Stimulated activated CD8-positive, alpha-beta memory T cell treated with anti-CD3 and anti-CD28 coated beads, Interleukin-2, amount 100 ng/mL, for 48 hours (primary cell): ENCODE data around the gene CFAP100.

Source experiments
- DNase-seq, 2 donors: peaks; one replicate each; pipeline ENCODE4 v3.0.0-alpha.2; 2020; ENCODE audit warnings: low read depth in 2 of 2

CFAP100 gene

GRCh38 chr3:126421573-126422119 lies 26.9 kb downstream of the CFAP100 start:
- DNase-seq = no peak

DNA sequence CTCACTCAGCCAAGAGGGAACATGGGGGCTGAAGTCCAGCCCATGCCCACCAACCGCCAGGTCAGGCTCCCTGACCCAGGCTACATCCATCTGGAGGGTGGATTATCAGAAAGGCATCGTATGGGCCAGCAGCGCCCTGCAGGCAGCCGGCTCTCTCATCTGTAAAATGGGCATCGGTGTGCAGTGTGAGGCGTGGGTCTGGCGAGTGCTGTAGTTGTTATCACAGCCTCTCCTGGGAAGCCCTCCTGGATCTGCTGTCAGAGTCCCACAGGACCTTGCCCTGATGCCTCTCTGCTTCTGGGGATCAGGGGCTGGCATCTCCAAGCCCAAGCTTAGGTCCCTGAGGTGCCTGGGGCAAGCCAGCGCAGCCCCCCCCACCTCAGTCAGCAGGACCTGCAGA lies 27.4 kb downstream of the CFAP100 start:
- no peak for DNase-seq

DNA sequence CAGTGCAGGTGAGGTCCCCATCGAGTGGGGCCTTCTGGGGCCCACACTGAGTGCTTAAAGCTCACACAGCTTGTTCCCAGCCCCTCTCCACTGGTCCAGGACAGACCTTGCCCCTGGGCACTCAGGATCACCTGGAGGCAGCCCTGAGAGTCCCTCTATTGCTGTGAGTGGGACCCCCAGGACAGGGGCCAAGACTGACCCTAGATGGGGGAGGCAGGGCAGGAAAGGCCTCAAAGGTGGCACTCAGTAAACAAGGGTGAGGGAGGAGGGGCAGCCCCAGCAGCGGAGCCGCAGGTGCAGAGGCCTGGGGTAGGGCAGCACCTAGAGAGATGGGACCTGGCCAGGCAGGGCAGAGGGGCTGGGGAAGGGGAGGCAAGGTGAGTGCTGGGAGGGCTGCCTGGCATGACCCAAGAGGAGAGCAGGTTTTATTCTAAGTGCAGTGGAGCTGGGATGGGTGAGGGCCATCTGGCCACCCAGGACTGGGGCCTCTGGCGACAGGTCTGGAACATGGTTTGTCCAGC lies 27.9 kb downstream of the CFAP100 start:
- no peak for DNase-seq

GRCh38 chr3:126423191-126424038 lies 28.7 kb downstream of the CFAP100 start:
- DNase-seq = no peak

- no peak for DNase-seq
Measured at GRCh38 chr3:126424039-126424717, 29.5 kb downstream of the CFAP100 start.

- DNase-seq = no peak
Measured at GRCh38 chr3:126424751-126425150, 30.0 kb downstream of the CFAP100 start.

- DNase-seq = no peak
Measured at GRCh38 chr3:126431103-126431534, 36.4 kb downstream of the CFAP100 start.

GRCh38 chr3:126432361-126433104 lies 37.8 kb downstream of the CFAP100 start:
- DNase-seq = no peak

DNA sequence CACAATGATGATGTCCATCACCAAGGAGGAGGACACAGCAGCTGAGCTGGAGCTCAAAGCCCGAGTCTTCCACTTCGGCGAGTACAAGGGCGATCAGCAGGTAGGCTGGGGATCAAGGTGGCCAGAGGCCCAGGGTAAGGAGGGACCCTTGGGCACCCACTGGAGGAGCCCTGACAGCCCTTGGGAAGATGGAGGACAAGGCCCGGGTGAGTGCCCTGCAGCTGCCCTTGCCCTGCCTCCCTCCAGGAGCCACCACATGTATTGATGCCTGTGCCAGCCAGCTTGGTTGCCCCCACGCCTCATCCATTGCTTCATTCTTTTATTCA lies 38.4 kb downstream of the CFAP100 start:
- DNase-seq = no peak

DNA sequence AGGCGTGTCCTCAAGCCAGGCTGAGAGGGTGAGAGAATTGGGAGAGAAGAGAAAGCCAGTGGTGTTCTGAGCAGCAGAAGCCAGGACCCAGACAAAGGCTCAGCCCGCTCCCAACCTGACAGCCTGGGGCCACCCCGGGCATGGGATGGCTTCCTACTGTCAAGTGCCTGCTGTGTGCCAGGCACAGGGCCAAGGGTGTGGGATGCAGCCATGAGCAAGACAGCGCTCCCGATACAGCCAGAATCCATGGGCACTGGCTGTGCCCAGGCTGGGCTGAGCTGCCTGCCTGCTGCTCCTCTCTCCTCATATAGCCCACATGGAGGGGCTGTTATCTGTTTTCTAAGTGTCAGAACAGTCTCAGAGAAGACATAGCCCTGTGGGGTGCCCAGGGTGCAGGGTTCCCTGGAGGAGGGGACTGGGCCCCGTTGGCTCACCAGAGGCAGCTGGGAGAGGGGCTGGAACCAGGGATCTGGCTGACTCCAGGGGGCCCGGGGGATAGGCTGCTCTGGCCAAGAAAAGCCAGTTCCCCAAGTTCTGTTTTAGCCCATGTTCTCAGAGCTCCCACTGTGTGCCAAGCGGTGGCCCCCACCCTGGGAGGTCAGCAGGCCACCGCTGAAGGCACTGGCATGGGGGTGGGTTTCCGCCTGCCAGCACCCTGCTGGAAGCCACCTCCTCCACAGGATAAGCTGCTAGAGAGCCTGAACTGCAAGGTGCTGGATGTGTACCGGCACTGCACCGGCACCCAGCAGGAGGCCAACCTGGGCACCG lies 39.0 kb downstream of the CFAP100 start:
- DNase-seq = no peak

DNA sequence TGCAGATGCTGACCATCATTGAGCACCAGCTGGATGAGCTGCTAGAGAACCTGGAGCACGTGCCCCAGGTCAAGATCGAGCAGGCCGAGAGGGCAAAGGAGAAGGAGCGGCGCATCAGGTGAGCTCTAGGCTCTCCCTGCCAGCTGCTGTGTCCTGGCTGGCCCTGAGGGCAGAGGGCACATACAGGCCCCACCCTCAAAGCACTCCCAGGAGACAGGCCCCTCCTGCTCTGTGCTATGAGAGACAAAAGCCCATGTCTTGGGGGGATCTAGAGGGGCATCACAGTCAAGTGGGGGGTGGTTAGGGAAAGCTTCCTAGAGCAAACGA lies 39.5 kb downstream of the CFAP100 start:
- no peak for DNase-seq

DNA sequence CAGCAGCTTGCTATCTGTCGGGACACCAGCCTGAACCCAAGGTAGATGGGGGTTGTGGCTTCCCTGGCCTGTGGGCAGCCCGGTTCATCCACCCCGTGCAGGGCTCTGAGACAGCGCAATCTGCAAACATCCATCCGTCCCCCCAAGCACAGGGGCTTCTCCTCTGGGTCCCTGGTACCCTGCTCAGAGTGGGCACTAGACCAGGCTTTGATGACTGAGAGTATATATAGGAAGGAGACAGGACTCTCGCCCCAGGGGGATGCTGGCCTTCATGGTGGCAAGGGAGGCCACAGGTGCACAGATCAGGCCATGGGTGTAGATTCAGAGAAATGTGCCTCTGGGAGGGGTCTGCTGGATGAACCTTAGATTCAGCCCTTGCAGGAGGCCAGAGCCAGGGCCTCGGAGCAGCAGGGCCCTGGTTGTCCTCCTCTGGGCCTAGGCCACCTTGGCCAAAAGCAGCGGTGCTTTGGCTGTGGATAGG lies 40.3 kb downstream of the CFAP100 start:
- no peak for DNase-seq

DNA sequence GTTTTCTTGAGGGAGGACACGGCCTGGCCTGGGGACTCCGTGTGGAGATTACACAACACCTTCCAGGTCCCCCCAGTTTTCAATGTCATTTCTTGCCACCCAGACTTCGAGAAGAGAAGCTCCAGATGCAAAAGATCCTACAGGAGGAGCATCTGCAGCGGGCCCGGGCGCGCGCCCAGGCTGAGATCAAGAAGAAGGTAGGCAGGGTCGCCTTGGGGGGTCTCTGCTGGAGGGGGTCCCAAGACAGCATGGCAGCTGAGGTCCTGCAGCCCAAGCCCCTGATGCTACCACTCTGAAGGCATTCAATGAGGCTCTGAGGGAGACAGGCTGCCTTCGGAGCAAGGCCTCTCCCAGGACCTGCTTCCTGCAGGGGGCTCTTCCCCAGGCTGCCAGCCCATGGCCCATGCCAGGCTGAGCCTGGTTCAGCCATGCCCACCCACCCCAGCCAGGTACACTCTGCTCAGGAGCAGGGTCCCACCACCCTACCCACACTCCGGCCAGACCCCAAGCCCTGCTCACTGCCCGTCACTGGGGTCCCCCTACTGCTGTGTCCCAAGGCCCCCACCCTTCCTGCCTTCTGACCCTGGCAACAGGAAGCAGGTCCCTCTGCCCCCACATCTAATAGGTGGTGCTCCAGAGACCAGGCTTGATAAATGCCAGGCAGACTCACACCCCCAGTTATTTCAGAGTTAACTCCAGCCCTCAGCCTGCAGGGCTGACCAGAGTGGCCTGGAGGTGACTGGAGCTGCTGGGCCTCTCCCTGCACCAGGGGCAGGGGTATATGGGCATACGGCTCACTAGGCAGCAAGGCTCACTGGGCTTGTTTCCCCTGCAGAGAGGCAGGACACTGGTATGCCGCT lies 41.0 kb downstream of the CFAP100 start:
- no peak for DNase-seq

DNA sequence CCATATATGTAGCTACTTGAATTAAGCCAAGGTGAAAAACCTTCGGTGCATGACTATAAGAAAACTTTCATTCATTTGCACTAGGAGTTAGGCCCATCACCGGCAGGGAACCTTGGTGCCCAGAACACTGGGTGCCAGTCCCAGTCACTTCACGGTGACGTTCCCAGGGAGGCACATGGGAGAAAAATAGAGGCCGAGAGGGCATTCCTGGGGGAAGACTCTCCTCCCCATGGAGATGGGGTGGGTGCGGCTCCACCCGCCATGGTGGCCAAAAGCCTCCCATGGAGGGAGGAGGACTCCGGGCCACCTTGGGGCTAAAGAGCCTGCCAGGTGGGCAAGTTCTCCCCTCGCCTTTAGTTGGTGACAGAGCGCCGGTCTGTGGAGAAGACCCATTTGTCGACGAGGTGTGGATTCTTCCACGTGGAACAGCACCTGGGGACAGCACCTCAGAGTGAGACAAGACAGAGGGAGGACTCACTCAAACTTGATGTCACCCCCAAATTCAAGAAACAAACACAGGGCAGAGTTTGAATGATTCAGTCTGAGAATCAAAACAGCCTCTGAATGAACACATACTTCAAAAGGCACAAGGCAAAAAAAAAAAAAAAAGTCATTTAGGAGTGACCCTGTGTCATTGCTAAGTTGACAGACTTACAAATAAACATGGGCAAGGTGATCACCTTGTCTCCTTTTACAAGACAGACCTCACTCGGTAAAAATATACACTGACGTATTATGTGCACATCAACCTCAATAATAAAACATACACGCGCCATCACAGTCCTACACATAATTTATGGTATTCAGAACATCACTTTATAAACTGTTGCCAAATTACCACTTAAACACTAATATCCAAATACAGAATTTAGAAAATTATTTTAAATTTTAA lies 42.4 kb downstream of the CFAP100 start:
- no peak for DNase-seq

DNA sequence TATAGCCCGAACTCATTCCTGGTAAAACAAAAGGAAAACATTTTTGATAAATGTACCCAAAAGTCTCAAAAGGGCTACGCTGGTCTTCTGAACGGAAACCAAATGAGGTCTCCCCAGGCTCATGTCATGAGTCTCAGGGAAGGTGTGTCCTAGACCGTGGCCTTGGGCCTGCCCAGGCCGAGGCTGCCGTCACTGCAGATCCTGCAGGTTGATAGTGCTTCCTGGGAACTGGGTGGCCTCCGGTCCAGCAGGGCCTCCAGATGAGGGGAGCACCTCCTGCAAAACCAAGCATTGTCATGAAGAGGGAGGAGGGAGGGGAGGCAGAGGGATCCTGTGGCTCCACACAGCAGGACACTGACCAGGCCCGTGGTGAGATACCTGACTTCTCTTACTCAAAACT lies 43.5 kb downstream of the CFAP100 start:
- no peak for DNase-seq

DNA sequence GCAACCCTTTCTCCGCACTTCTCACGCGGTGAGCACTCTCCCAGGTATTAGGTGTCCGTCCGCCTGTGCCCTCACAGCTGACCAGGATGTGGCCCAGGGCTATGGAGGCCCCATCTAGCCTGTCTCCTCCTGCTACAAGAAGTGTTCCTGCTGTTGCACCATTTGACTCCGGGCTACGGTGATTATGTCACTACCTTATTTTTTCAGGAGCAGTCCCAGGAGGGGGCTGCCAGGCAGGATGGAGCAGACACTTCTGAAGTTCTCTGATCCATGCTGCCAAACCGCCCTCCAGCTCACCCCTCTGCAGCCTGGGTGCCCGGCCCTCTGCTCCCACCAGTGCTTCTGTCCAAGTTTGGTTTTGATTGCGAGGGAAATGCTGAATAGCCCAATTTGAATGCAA lies 44.0 kb downstream of the CFAP100 start:
- no peak for DNase-seq

DNA sequence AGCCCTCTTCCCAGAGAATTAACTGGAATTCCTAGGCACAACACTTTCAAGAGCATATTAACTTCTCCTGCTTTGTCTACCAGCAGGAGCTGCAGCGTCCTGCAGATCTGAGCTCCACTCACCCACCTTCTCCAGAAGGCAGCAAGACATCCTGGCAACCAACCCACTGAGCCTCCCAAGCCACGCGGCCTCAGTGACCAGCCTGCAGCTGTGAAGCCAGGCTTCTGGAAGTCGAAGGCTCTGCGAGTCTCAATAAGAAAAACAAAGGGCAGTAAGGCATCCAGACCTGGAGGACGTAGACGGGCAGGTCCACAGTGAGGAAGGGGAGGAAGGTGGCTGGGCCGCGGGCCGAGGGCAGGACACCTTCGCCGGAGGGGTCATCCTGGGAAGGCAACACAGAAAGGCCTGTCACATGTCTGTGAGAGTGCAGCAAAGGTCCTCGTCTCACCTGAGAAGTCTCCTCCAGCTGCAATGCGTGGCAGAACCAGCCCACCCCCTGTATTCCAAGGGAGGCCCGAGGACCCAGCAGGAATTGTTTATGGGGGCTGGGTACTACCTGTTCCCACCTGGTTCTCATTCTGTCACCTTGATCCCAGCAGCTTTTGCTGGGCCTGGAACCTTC lies 44.7 kb downstream of the CFAP100 start:
- no peak for DNase-seq

DNA sequence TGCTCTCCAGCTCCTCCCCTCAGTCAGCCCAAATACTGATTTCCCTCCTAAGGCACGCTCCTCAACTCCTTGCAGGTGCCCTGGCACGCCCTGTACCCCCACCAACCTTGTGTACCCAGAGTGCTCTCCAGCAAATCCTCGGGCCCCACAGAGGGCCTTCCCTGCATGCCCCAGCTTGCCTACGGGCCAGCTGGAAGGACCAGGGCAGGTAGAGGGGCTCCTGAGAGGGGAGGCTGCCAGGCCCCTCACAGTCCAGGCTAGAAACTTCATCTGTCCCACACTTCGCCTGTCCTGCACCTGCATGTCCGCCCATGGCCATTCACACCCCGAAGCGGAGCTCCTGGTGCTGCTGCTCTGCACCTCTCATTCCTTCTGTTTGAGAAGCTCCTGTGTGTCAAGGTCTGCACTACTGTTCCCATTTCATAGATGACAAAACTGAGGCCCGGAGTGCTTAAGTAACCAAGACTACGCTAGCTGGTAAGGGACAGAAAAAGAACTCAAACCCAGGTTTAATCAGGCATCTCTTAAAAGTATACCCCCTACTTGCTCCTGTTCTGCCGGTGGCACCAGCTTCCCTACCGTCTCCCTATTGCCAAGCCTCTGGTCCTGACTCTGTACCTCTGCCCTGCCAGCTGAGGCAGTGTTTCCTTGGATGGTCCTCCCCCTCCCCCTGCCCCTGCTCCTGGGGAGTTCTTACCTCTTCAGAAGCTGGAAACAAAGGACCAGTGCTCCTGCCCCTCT lies 45.4 kb downstream of the CFAP100 start:
- no peak for DNase-seq
